Dermis lymphatic vessel endothelial cell (primary cell): ENCODE results near the gene CACNG3. TPM values are rescaled to one million over a fixed set of nuclear protein-coding genes. Genes with fewer than 3 reads are reported as not detected.

Source experiments
- total RNA-seq: library from RNA; depleted of rRNA; stranded (reverse); fragments of >200 nt; gene quantifications from 2 replicates; pipeline ENCODE4 v1.2.1, GENCODE V29; 2014

The CACNG3 gene
- not detected in 2 replicates for total RNA-seq

DNA sequence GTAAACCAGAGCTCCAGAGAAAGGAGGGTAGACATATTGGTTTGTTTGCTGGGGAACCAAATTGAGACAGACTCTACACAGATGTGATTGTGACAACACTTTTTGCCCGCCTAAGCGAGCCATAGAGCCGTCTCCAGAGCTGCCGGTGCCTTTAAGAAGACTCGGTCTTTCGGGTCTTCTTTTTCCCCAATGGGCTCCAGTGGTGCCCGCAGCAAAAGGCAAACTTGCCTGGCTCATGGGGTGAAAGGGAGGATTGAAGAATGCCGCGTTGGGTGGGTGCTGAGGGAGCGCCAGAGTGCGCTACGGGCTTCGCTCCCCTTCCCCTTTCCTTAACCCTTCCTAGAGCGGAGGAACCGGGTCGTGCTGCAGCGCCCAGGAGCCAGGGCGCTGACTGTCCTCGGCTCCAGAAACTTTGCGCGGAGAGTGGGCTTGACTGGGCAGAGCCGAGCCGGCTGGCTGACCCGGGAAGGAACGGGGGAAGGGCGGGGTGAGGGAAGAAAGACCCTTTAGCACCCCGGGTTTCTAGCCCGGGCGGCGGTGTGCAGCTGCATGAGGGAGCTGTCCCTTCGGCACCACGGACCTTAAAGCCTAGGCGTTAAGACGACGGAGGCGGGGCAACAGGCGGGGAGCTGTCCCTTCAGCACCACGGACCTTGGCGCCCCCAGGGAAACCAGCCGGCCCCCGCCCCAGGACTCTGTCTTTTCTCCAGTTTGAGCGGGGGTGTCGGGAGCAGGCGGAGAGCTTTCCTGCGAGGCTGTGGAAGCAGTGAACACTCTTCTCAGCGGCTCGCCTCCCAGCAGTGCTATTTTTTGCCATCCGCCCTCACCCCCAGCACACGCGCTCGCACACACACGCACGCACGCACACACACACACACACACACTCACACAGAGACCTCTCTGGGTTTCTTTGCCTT, at the start of gene CACNG3:
Gene CACNG3, plus strand, starts transcription at position 880 of the 916 bp plus-strand sequence. CDS start 420 bp downstream, outside the sequence.

